NCI-H2196 (cell line): ENCODE data around the gene URI1.

Experiments used
- DNase-seq: peaks from one replicate; lab custom pipeline; 2025; ENCODE audit not compliant: unreplicated experiment; lab: John Stamatoyannopoulos, UW

URI1 gene

GRCh38 chr19:30052122-30053075, 110.4 kb downstream of the URI1 start:
- DNase-seq, result no peak

GRCh38 chr19:30053558-30053957, 111.5 kb downstream of the URI1 start:
- DNase-seq, result no peak

- DNase-seq, result no peak
Measured at GRCh38 chr19:30054210-30054609, 112.2 kb downstream of the URI1 start.

DNA sequence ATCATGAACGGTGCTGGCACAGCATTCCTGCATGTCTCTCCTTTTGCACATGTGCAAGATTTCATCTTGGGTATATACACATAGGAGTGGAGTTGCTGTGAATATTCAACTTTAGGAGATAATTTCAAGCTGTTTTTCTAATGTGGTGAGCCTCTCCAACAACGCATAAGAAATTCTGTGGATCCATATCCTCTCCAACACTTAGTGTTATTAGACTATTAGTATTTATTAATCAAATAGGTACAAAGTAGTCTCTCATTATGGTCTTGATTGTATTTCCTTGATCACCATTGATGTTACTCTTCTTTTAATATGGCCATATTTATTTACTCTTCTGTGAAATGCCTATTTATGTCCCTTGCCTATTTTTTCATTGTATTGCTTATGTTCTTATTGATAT, 114.5 kb downstream of the URI1 start:
- no peak for DNase-seq

GRCh38 chr19:30059741-30060457, 117.9 kb downstream of the URI1 start:
- no peak for DNase-seq

GRCh38 chr19:30060531-30061222, 118.6 kb downstream of the URI1 start:
- no peak for DNase-seq

GRCh38 chr19:30061223-30062064, 119.4 kb downstream of the URI1 start:
- DNase-seq, result no peak

GRCh38 chr19:30062065-30062906, 120.2 kb downstream of the URI1 start:
- DNase-seq, result no peak

DNA sequence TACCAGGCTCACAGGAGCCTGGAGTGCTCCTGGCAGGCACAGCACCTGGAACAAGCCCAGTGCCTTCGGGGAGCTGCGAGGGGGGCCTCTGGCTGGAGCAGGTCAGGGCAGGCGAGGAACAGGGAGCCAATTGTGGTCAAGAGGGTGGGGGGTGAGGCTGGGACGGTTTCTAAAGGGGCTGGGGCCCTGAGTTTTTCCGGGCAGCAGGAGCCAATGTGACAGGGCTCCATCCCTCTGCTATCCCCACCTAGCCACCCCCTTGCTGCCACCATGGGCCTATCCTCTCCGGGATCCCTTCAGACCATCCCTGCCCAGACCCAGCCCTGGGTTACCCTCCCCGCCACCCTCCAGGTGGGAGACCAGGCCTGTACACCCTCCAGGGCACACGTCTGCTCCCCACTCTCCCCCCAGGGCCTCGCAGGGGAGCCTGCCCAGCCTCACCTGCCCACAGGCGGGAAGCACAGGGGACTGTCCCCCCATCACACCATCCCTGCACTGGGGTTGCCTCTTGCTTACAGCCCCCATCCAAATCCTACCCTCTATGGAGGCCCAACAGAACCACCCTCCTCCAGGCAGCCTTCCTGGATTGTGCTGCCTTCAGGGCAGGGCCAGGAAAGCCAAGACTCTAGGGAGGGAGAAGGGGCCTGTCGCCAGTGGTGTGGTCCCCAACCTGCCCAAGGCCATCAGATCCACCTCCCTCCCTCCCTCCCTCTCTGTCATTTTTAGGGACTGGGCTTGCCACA, 121.0 kb downstream of the URI1 start:
- no peak for DNase-seq

GRCh38 chr19:30063650-30064347, 121.8 kb downstream of the URI1 start:
- no peak for DNase-seq

DNA sequence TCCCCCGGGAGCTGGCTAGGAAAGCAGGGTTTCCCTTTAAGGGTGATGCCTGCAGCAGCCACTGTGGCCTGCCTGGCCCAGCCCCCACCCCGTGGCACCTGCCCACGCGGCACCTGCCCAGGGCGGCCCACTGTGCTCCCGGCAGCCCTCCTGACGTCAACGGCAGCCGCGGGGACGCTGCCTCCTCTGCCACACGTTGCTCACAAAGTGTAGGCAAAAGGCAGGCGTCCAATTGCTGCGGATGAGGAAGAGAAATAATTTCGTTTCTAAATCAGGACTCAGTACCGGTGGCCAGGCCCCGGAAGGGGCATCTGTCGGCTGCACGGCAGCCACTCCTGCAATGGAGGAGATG, 122.3 kb downstream of the URI1 start:
- DNase-seq, result no peak

GRCh38 chr19:30064771-30065494, 122.9 kb downstream of the URI1 start:
- DNase-seq, result no peak

DNA sequence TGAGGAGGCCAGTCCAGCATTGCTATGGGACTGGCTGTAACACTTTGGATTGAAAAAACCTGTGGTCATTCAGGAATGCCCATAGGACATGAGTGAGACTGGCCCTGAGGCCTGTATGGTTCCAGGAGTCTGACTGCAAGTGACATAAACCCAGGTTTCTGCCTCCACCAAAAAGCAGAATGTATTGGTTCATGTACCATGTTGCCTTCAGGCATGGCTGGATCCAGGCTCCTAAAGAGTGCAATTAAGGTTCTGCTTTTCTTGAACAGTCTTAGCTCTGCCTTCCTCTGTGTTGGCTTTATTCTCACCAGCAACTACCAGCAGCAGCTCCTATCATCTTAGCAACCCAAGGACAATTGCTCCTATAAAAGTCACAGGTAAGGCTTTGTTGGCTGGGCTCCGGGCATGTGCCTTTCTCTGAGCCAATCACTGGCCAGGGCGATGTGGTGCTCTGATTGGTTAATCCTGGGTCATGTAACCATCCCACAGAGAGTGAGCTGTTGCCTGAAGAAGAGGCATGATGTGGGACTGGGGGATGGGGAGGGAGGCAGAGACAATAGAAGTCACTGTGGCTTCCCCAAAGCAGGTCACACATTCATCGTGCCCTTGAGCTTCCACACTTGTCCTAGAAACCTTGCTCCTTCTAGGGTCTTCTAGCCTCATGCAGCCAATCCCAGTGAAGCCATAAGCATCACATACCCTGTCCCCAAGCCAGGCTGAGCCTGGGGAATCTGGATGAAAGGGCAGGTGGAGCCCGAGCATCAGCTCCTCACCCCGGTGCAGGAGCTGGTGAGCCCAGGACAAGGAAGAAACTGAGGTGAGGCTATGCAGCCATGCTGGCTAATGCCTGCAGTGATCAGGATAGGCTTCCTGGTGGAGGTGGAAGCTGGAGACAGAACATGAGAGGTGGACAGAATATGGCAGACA, 123.9 kb downstream of the URI1 start:
- no peak for DNase-seq
